Stomach (tissue), 4 donors: Measurements from ENCODE around the gene RSBN1L.

ENCODE experiments used
- CTCF ChIP-seq, 7 experiments: fragments of 450-650 bp in 4 of 7; fragments of 200-600 bp in 3 of 7; sonication (generic) in 3 of 7; IDR thresholded peaks; one replicate each; pipeline ENCODE4 v1.5.1; 2016 to 2019; ENCODE audit warnings: antibody characterized with exemption in 7 of 7, control low read depth in 2 of 7, mild to moderate bottlenecking in 1 of 7
- POLR2A ChIP-seq, 4 donors: fragments of 450-650 bp; IDR thresholded peaks; one replicate each; pipeline ENCODE4 v1.6.1; 2016; ENCODE audit warnings: antibody characterized with exemption in 4 of 4, control low read depth in 2 of 4, mild to moderate bottlenecking in 1 of 4, moderate library complexity in 1 of 4
- POLR2AphosphoS5 ChIP-seq, 3 donors: sonication (generic); formaldehyde crosslinking; IDR thresholded peaks; one replicate each; pipeline ENCODE4 v1.6.1; 2016; ENCODE audit warnings: antibody characterized with exemption in 3 of 3

GRCh38 chr7:77770316-77770715 lies 74.1 kb downstream of the RSBN1L start:
- no peak for TF ChIP-seq CTCF (IDR thresholded peaks at IDR 0.05)
- no peak for TF ChIP-seq POLR2AphosphoS5 (IDR thresholded peaks at IDR 0.05)
- no peak for TF ChIP-seq POLR2A (IDR thresholded peaks at IDR 0.05)
